ENCODE measurements around the gene SLC25A24.
"Not testable (repeated sequence)": the region's sequence is repeated elsewhere in the genome, so short reads cannot be mapped to it uniquely, and the experiment has no call there.

Gene SLC25A24

DNA sequence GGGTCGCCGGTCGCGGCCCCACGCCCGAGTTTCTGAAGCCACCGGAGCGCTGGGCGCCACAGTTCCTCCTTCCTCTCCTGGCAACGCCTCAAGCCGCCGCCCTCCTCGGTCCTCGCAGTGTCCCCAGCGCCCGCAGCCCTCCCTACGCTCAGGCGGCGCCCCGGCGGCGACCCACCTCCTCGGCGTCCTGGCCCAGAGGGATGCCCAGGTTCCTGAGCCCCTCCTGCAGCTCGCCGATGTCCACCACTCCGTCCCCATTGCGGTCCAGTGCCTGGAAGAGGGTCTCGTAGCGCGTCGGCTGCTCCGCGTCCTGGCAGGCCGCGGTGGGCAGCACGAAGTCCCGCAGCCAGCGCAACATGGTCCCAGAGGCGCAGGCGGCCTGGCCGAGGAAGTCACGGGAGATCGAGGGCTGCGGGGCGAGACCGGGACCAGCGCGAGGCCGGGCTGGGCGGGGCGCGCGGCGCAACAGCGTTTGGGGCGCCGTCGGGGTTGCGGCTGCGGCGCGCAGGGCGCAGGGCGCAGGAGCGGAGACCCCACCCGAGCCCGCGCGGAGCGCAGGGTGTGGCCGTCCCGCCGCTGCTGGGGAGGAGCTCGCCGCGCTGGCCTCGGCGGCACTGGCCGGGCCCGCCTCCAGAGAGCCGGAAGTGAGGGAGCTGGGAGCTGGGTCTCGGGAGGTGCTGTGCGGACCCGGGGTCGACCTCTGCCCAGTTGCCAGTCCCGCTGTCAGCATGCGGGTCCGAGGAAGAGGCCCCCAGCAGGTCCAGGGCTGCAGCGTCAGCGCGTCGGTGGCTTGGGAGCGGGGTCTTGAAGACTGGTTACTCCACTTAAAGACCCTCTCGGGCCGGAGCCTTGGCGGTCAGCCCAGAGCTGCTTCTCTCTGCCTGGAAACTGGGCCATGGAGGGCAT, at the start of gene SLC25A24:
SLC25A24 (minus strand) TSS at position 563 of the 906 bp plus-strand sequence; CDS start at position 358, 205 bp downstream.
- DNase-seq: peak; percentile 56 to 79

DNA sequence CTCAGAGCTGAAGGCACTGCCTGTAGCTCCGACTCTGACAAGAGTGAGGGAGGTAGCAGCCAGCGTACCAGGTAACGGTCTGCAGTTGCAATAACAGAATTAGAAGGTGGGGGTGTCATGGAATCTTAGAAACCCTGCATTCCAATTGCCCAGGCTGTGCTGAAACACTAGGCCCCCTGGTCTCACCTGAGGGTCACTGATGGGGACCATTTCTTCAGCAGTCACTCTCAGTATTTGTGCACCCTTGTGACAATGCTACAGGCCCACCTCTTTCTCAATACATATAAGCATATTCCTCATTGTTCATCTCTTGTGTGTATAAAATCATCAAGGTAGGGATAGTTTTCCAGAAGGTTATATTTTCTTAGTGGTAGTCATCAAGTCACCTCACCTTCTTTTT, 43.8 kb upstream of the SLC25A24 start, which contains the start of gene NBPF4:
NBPF4 (minus strand) TSS at position 101 of the 400 bp plus-strand sequence. CDS start 315 bp downstream, outside the sequence.
- not testable (repeated sequence) for DNase-seq

DNA sequence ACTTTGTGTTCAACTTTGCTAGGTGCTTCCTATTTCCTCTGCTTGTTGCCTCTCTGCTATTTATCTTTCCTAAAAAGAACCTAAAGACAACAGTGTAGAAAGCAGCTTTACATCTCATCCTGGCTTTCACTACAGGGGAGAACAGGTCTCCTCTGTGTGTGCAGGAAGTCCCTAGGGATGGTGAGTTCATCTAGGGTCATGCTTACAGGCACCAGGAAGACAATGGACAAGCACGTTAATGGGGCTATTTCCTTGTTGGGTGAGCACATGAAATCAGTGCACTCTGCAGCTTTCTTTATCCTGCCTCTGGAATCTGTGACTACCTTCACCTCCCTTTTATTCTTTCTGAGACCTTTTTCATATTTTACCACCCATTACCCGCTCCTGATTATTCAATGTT, 39.3 kb upstream of the SLC25A24 start:
- DNase-seq: not testable (repeated sequence)

DNA sequence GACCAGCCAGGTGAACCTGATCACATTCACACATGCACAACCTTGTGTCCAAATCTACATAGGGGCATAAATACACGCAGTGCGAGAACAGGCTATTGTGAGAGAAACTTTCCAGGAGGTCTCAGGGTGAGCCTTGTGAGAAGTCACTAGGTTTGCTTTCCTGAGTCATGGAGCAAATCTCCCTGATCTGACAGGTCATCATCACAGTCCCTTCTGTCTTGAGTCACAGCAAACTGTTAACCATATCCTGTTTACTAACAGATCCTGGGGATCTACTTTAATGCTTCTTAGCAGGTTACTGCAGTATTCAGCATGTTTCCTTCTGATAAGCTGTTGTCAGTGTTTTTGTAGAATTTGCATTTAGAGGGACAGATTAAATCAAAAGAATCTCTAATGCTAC, 35.2 kb upstream of the SLC25A24 start:
- DNase-seq: not testable (repeated sequence)

DNA sequence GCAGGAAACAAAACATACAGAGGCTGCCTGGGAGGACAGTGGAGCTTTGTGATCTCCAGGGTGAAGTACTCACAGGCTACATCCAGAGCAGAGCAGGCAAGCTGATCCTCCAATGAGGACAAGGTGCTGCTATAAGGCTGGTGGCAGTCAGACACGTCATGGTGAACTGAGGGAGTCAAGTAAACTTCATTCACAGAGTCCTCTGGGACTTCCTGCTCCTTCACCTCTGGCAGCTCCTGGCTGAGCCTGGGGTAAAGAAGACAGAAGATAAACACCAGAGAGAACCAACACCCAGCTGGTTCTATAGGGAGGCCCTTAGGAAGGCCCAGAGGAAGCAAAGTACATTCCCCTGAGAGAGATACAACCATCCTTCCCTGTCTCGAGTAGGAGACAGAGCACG, 32.0 kb upstream of the SLC25A24 start:
- DNase-seq: not testable (repeated sequence)

DNA sequence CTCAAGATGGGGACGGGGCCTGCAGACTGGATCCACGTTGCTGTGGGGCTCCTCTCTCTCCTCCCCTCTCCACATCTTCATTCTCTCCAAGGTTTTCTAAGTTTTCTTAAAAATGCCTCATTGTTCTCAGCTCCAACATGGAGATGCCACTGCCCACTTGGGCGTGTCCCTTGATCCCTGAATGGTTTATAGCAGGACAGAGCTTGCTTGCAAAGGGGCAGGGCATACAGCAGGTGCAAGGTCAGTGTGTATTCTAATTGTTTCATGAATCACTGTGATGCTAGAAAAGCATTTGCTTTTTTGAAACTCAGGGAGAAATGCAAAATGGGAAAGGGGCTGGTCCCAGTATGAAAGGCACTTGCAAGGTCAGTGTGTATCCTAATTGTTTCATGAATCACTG, 29.8 kb upstream of the SLC25A24 start:
- not testable (repeated sequence) for DNase-seq

DNA sequence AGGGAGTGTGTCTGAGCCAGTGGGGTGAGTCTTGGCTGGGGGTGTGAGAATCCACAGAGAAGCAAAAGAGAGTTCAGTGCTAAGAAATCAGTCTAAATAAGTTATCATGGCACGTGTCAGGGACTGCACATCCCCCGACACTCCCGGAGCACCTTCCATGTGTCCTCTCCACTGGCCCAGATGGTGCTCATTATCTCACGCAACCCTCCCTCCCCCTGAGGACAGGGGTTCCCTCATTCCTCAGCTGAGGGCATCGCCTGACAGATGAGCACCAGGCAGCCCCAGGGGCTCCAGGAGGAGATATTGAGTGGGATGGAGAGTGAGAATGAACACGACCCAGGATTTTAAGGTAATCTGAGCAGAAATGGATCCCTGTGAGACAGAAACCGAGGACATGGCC, 27.6 kb upstream of the SLC25A24 start:
- DNase-seq: not testable (repeated sequence)

DNA sequence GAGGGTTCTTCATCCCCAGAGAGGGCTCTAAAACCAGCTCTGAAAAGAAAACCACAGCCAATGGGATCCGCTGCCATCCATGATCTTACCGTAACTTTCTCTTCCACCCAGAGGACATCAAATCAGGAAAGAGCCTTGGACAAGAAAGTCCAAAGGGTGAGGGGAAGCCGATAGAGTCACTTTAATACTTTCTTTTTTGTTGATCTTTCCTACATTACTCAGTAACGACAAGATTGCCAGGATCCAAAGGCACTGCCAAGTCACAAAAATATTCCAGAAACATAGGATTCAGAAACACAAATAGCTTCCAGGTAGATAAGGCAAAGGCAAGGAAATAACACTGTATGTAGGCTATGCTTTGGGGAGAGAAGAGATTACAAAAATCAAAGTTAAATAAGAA, 26.7 kb upstream of the SLC25A24 start:
- DNase-seq: not testable (repeated sequence)

DNA sequence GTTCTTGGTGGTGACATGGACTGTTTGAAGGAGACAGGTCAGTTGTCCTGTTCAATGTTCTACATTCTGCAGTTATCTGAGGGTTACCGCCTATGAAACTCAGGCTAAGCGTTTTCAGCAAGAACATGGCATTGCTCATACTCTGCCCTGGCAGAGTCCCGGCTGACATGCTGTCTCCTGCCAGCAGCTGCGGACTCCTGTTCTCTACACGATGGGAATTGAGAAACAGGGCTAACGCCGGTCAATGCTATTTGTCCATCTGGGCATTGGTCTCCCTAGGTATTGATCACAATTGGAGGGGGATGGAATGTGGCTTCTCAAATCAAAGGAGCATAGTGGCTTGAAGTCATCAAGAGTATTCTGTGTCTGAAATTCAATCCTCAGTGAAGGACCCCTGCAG, 23.1 kb upstream of the SLC25A24 start:
- DNase-seq: not testable (repeated sequence)

DNA sequence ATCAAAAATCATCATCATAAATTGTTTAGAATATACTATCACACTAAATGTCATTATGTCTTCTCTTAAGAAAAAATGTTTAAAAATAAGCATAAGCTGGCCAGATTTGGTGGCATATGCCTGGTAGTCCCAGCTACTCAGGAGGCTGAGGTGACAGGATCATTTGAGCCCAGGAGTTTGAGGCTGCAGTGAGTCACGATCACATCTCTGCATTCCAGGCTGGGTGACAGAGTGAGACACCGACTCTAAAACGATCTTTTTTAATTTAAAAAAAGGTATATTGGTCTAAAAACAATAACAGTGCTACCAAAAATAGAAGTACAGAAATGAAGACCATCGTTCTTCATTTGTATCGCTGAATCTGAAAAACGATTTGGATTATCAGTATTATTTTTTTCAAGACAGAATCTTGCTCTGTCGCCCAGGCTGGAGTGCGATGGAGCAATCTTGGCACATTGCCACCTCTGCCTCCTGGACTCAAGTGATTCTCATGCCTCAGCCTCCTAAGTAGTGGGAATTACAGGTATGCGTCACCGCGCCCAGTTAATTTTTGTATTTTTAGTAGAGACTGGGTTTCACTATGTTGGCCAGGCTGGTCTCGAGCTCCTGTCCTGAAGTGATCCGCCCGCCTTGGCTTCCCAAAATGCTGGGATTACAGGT, 17.5 kb upstream of the SLC25A24 start:
- not testable (repeated sequence) for DNase-seq

DNA sequence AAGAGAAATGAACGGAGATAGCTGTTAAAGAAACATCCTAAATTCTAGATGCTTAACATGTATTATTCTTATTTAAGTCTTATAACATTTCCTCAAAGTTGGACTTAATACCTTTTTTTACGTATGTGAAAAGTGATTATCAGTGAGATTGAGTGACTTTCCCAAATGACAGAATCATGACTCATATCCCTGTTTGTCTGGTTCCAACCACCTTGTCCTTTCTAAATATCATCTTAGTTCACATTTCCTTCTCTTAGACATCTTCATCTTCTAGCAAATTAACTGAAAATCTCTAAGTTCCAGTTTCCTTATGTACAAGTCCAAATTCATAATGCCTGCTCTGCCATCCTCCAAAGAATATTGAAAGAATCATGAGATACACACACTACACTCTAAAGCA, 16.9 kb upstream of the SLC25A24 start:
- not testable (repeated sequence) for DNase-seq

DNA sequence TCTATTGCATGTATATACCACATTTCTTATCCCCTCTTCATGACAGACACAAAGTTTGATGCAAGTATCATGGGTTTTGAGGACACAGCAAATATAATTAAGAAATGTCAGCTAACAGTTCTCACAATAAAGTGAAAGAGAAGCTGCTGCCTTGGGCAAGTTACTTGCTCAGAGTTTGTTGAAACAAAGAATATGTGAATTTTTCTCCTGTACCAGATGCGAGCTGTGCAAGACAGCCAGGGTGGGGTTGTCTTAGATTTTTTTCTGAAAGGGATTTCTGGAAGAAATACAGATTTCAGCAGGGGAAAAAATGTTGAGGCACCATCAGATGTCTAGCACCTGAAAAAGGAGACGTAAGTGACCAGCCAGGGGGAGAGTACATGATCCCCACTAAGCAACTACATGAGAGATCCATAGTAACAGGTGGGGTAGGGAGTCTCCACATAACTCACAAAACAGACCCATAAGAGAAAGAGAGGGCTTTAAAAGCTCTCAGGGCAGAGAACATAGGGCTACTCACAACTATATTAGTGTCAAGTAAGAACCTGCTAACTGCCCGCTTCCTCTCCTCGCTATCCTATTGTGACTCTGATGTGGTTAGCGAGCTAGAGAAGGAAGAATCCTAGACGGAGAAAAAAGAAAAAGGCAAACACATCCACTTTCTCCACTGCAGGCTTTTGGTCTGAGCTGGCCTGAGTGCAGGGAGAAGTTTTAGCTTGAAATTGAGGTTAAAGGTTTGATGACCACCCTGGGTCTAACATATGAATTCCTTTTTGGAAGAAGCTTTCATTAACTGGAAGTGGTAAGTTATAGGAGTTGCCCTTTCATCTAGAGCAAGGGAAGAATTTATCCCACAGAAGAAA, 16.1 kb upstream of the SLC25A24 start:
- DNase-seq: not testable (repeated sequence)

DNA sequence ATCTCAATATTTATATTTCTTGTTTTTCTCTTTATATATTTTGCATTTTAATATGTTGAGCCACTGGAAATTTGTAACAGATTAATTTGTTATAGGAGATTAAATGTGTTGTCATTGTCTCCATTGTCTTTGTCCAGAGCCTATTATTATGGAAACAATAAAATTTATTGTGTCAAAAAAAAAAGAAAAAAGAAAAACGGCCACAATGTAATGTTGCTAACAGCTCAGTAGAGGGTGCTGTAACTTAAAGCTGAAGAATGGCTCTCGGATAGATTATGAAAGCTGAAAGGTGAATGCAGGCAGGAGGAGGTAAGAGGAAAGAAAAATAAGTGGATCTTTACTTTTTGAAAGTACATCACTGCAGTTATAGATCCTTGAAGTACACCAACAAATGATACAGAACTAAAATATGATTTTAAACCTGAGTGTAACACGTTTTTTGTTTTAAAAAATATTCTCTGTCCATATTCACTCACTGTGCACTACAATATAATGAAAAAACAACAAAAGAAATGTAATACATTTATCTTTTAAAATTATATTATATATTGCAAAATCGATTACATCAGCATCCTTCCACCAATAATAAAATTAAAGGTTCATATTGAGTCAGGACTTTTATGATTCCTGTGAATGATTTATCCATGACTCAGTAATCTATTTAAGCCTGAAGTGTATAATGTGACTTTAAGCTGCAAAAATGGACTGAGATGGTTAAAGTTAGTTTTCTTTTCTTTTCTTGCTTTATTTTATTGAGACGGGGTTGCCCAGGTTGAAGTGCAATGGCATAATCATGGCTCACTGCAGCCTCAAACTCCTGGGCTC, 14.7 kb upstream of the SLC25A24 start:
- not testable (repeated sequence) for DNase-seq

DNA sequence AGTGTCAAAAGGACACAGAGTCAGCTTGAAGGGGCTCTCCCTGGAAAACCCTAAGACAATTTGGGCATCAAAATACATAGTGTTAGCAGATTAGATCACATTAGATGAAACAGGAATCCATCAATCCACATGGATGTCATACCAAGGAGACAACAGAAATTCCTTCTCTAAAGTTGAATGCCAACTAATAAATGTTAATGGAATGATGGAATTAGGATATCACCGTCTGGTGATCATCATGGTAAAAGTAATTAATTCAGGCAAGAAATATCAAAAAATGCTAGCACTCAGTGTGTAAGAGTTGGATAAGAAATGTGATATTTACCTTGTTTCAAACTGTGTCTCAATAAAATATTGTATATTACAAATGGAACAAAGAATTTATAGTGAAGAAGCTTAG, 10.9 kb upstream of the SLC25A24 start:
- DNase-seq: no peak

DNA sequence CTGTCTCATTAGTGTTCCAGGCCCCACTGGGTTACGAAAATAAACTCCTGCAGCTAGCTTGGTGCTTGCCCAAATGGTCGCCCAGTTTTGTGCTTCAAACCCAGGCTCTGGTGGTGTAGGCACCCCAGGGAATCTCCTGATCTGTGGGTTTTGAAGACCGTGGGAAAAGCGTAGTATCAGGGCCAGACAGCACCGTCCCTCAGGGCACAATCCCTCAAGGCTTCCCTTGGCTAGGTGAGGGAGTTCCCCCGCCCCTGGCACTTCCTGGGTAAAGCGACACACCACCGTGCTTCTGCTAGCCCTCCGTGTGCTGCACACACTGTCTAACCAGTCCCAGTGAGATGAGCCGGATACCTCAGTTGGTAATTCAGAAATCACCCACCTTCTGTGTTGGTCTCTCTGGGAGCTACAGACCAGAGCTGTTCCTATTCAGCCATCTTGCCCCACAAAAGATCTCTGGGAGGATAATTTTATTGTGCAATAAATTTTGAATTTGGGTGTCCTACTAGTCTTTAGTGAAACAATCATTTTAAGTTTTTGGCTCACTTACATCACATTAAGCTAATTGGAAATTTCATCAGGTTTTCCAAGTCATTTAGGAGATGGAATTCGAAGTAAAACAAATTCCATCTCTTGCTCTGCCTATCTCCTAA, 9.4 kb upstream of the SLC25A24 start:
- no peak for DNase-seq

DNA sequence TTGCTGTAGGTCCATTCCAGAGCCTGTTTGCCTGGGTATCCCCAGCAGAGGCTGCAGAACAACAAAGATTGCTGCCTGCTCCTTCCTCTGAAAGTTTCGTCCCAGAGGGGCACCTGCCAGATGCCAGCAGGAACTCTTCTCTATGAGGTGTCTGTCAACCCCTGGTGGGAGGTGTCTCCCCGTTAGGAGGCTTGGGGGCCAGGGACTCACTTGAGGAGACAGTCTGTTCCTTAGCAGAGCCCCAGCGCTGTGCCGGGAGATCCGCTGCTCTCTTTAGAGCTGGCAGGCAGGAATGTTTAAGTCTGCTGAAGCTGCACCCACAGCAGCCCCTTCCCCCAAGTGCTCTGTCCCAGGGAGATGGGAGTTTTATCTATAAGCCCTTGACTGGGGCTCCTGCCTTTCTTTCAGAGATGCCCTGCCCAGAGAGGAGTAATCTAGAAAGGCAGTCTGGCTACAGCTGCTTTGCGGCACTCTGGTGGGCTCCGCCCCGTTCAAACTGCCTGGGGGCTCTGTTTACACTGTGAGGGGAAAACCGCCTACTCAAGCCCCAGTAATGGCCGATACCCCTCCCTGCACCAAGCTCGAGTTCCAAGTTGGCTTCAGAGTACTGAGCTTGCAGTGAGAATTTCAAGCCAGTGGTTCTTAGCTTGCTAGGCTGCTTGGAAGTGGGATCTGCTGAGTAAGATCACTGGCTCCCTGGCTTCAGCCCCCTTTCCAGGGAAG, 8.7 kb upstream of the SLC25A24 start:
- no peak for DNase-seq

DNA sequence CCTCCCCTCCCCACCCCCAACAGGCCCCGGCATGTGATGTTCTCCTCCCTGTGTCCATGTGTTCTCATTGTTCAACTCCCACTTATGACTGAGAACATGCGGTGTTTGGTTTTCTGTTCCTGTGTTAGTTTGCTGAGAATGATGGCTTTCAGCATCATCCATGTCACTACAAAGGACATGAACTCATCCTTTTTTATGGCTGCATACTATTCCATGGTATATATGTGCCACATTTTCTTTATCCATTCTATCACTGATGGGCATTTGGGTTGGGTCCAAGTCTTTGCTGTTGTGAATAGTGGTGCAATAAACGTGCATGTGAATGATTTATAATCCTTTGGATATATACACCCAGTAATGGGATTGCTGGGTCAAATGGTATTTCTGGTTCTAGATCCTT, 3.4 kb upstream of the SLC25A24 start:
- not testable (repeated sequence) for DNase-seq

DNA sequence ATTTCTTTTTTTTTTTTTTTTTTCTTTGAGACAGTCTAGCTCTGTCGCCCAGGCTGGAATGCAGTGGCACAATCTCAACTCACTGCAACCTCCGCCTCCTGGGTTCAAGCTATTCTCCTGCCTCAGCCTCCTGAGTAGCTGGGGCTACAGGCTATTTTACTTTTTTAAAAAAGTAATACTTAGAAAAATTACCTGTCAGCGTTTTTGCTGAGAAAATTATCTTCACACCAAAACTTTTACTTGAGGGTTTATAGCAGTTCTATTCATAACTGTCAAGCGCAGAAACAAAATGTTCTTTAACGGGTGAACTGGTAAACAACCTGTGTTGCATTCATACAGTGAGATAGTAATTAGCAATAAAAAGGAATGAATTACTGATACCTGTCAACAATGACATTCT, 1.5 kb upstream of the SLC25A24 start:
- no peak for DNase-seq

DNA sequence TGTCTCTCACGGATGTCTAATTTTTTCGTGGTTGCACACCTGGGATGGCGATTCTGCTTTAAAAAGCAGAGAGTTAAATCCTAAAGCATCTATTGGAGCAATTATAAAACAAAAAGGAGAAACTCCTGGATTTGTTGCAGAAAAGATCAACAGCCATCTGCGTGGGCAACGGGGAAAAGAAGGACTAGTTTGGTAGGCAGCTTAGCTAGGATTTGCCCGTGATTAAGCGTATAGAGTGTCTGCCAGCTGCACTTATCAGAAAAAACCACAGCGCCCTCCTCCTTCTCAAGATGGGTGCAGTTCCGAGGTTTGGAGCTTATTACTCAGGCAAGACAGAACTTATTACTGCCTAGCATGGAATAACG, 526 bp upstream of the SLC25A24 start:
- peak; percentile 25 to 46 for DNase-seq

DNA sequence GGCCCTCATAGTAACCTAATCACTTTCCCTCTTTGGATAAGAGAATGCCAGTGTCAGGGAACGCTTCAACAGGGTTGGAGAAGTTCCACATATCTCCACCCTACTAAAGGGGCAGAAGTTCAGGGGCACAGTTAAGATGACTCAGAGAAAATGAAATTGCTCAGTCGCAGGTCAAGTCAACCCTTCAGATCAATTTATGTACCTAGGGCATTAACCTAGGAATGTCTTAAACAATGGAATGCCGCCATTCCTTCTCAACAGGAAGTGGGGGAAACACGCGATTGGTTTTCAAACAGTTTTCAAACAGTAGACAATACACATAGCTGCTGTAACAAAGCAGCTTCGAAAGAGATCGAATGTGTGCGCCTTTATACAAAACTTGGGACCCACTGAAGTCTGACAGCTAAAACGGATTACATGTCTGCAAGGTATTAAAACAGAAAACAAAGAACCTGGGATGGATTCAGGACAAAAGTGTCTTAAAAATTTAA, 897 bp downstream of the SLC25A24 start:
- DNase-seq: no peak

DNA sequence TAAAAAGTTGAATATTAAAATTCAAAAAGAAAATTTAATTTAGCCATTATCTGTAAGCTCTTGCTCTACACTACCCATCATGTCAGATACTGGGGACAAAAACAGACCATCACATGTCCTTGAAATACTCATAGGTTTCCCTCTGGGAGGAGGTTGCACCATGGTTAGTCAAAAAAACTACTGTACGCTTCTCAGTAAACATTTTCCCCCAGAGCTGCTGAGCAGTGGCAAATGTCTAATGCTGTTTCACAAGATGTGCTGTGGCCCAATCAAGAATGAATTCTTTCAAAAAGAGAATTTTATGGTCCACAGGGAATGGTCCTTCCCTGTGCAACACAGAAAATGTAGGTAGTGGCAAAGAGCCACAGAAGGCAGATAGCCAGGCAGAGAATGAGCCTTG, 6.1 kb downstream of the SLC25A24 start:
- DNase-seq: no peak

Measured in bone marrow (tissue), 2 donors.